ENCODE data around the gene SLC2A4RG. TPM values are rescaled to one million over a fixed set of nuclear protein-coding genes. Genes with fewer than 3 reads are reported as not detected.

Gene SLC2A4RG
- total and polyA plus RNA-seq, 2 of the 13 experiments (the other 11 are each of a cell fraction or from before 2014, with no cell fraction given) = 91.4 to 95.9 TPM

DNA sequence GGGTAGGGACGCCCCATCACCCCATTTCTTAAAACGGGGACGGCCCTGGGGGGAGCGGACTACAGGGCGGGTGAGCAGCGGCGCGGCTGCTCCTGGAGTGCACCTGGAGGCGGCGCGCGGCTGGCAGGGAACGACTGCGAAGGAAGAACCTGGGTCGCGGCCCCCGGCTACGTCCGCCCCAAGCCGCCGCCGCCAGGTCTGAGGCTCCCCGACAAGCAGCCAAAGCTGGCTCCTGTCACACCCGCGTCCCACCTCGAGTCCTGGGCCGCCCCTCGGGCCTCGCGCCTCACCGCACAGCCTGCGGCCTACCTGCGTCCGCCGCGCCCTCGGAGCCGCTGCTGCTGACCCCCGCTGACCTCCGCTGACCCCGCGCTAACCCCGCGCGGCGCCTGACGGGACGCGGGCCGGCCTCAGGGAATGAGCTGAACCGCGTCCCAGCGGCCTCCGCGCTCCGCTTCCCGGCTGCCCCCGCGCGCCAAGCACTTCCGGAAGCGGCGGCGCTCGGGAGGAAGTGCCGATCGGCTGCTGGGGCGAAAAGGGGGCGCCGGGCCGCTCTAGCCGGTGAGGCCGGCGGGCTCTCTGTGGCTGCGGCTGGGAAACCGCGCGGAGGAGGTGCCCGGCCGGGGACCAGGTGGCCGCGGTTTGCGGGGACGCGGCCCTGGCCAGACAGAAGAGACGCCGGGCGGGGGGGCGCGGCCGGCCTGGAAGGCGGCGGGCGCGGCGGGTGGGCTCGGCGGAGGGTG is 31.8 kb upstream of the SLC2A4RG start, which contains the start of the genes ARFRP1 and ZGPAT (continued):
- TF ChIP-seq, protein P1, sequence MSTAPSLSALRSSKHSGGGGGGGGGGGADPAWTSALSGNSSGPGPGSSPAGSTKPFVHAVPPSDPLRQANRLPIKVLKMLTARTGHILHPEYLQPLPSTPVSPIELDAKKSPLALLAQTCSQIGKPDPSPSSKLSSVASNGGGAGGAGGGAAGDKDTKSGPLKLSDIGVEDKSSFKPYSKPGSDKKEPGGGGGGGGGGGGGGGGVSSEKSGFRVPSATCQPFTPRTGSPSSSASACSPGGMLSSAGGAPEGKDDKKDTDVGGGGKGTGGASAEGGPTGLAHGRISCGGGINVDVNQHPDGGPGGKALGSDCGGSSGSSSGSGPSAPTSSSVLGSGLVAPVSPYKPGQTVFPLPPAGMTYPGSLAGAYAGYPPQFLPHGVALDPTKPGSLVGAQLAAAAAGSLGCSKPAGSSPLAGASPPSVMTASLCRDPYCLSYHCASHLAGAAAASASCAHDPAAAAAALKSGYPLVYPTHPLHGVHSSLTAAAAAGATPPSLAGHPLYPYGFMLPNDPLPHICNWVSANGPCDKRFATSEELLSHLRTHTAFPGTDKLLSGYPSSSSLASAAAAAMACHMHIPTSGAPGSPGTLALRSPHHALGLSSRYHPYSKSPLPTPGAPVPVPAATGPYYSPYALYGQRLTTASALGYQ (CRISPR knock-in tag; IDR thresholded peaks at IDR 0.05) = peak; percentile 93
- TF ChIP-seq ZNF879 (CRISPR knock-in tag; IDR thresholded peaks at IDR 0.05) (0 out of 2 replicates have a peak, but pooled peaks have one; percentile 3), ZNF607 (CRISPR knock-in tag; IDR thresholded peaks at IDR 0.05; ENCODE audit: borderline replicate concordance) (peak; percentile 93), ZNF83 (CRISPR knock-in tag; IDR thresholded peaks at IDR 0.05; ENCODE audit: borderline replicate concordance) (peak; percentile 97; the same call in 1 of the 2 replicates), SALL1 (CRISPR knock-in tag; IDR thresholded peaks at IDR 0.05) (peak; percentile 95), JARID2 (CRISPR knock-in tag; IDR thresholded peaks at IDR 0.05; ENCODE audit: insufficient replicate concordance) (no peak), TP53 (CRISPR knock-in tag; conservative IDR thresholded peaks at IDR 0.05) (no peak), ZNF883 (CRISPR knock-in tag; IDR thresholded peaks at IDR 0.05; ENCODE audit: not compliant biosample characterization) (peak; percentile 94), AGO2 (optimal IDR thresholded peaks at IDR 0.05; ENCODE audit: low read depth, low read length) (peak; percentile 93), ATRX (CRISPR knock-in tag; IDR thresholded peaks at IDR 0.05; ENCODE audit: borderline replicate concordance) (no peak), ZNF44 (CRISPR knock-in tag; IDR thresholded peaks at IDR 0.05) (peak; percentile 81; the same call in 1 of the 2 replicates), ATAD3A (CRISPR knock-in tag; IDR thresholded peaks at IDR 0.05) (peak; percentile 89; the same call in 1 of the 2 replicates), RBM22 (optimal IDR thresholded peaks at IDR 0.05; ENCODE audit: low read length) (peak; percentile 24), ELF1 (CRISPR knock-in tag; IDR thresholded peaks at IDR 0.05) (peak; percentile 94), CENPX (CRISPR knock-in tag; IDR thresholded peaks at IDR 0.05) (no peak), MLLT10 (CRISPR knock-in tag; IDR thresholded peaks at IDR 0.05) (no peak), CAMTA2 (CRISPR knock-in tag; IDR thresholded peaks at IDR 0.05; ENCODE audit: borderline replicate concordance) (0 out of 2 replicates have a peak, but pooled peaks have one; percentile 17), POGZ (CRISPR knock-in tag; IDR thresholded peaks at IDR 0.05) (peak; percentile 93), CENPT (CRISPR knock-in tag; IDR thresholded peaks at IDR 0.05; ENCODE audit: low read depth) (peak; percentile 74; the same call in 1 of the 2 replicates)
- TF ChIP-seq, protein P2, sequence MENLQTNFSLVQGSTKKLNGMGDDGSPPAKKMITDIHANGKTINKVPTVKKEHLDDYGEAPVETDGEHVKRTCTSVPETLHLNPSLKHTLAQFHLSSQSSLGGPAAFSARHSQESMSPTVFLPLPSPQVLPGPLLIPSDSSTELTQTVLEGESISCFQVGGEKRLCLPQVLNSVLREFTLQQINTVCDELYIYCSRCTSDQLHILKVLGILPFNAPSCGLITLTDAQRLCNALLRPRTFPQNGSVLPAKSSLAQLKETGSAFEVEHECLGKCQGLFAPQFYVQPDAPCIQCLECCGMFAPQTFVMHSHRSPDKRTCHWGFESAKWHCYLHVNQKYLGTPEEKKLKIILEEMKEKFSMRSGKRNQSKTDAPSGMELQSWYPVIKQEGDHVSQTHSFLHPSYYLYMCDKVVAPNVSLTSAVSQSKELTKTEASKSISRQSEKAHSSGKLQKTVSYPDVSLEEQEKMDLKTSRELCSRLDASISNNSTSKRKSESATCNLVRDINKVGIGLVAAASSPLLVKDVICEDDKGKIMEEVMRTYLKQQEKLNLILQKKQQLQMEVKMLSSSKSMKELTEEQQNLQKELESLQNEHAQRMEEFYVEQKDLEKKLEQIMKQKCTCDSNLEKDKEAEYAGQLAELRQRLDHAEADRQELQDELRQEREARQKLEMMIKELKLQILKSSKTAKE (CRISPR knock-in tag; IDR thresholded peaks at IDR 0.05; ENCODE audit: borderline replicate concordance) = peak; percentile 80
- TF ChIP-seq, protein P3, sequence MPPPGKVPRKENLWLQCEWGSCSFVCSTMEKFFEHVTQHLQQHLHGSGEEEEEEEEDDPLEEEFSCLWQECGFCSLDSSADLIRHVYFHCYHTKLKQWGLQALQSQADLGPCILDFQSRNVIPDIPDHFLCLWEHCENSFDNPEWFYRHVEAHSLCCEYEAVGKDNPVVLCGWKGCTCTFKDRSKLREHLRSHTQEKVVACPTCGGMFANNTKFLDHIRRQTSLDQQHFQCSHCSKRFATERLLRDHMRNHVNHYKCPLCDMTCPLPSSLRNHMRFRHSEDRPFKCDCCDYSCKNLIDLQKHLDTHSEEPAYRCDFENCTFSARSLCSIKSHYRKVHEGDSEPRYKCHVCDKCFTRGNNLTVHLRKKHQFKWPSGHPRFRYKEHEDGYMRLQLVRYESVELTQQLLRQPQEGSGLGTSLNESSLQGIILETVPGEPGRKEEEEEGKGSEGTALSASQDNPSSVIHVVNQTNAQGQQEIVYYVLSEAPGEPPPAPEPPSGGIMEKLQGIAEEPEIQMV (CRISPR knock-in tag; IDR thresholded peaks at IDR 0.05; ENCODE audit: low read depth) = peak; percentile 99
- TF ChIP-seq, protein P4, sequence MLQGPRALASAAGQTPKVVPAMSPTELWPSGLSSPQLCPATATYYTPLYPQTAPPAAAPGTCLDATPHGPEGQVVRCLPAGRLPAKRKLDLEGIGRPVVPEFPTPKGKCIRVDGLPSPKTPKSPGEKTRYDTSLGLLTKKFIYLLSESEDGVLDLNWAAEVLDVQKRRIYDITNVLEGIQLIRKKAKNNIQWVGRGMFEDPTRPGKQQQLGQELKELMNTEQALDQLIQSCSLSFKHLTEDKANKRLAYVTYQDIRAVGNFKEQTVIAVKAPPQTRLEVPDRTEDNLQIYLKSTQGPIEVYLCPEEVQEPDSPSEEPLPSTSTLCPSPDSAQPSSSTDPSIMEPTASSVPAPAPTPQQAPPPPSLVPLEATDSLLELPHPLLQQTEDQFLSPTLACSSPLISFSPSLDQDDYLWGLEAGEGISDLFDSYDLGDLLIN (CRISPR knock-in tag; IDR thresholded peaks at IDR 0.05; ENCODE audit: borderline replicate concordance) = peak; percentile 81

Data from HepG2 (cell line).